SK-N-SH (cell line): ENCODE measurements around the gene TKTL1.

ENCODE experiments used
- EP300 ChIP-seq, 2 experiments: IDR thresholded peaks; 2 replicates each; pipeline versions ENCODE4 v1.4.0 to v1.6.1; 2012; ENCODE audit warnings: borderline replicate concordance in 1 of 2, low read depth in 1 of 2, low read length in 1 of 2
- FOXJ3 ChIP-seq: sonication (generic); formaldehyde crosslinking; IDR thresholded peaks from 2 replicates; pipeline ENCODE4 v1.5.1; 2020; ENCODE audit warnings: mild to moderate bottlenecking, missing genetic modification reagents
- GATA2 ChIP-seq: sonication (generic); formaldehyde crosslinking; IDR thresholded peaks from 2 replicates; pipeline ENCODE4 v1.5.0; 2020; ENCODE audit warnings: mild to moderate bottlenecking, missing genetic modification reagents
- MXI1 ChIP-seq: IDR thresholded peaks from 2 replicates; pipeline ENCODE4 v1.6.1; 2012; ENCODE audit warnings: mild to moderate bottlenecking, low read depth, low read length, improper control_type of control experiment
- RFX5 ChIP-seq: IDR thresholded peaks from 2 replicates; pipeline ENCODE4 v1.6.1; 2012; ENCODE audit warnings: mild to moderate bottlenecking, improper control_type of control experiment, low read length
- TAF1 ChIP-seq: IDR thresholded peaks from 2 replicates; pipeline ENCODE4 v1.6.1; 2012; ENCODE audit warnings: low read depth, mild to moderate bottlenecking, low read length, moderate library complexity, borderline replicate concordance
- TCF12 ChIP-seq: IDR thresholded peaks from 2 replicates; pipeline ENCODE4 v1.4.0; 2012
- TF ChIP-seq, protein P1 (sequence below): fragments of 200-600 bp; sonication (generic); IDR thresholded peaks from 2 replicates; pipeline ENCODE4 v1.6.1; 2017; ENCODE audit warnings: antibody characterized with exemption, mild to moderate bottlenecking, moderate library complexity
- TF ChIP-seq, protein P2 (sequence below): IDR thresholded peaks from 2 replicates; pipeline ENCODE4 v1.4.0; 2012; ENCODE audit warnings: low read depth
- TF ChIP-seq, protein P3 (sequence below): fragments of 150-350 bp; IDR thresholded peaks from 2 replicates; pipeline ENCODE4 v1.6.1; 2017; ENCODE audit warnings: antibody characterized with exemption, low read length, low read depth, borderline replicate concordance

DNA sequence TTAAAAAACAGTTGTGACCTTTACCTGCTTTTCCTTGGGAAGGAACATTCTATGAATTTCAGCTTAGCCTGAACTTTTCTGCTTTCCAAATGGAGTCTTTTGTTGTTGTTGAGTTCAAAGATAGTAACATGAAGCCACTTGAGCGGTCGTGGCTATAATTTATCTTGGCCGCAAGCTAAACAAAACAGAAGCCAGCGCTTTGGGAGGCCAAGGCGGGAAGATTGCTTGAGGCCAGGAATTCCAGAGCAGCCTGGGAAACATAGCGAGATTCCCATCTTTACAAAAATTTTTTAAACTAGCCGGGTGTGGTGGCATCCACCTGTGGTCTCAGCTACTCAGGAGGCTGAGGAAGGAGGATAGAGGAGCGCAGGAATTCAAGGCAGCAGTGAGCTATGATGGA, 29.9 kb downstream of the TKTL1 start:
- TF ChIP-seq, protein P1, sequence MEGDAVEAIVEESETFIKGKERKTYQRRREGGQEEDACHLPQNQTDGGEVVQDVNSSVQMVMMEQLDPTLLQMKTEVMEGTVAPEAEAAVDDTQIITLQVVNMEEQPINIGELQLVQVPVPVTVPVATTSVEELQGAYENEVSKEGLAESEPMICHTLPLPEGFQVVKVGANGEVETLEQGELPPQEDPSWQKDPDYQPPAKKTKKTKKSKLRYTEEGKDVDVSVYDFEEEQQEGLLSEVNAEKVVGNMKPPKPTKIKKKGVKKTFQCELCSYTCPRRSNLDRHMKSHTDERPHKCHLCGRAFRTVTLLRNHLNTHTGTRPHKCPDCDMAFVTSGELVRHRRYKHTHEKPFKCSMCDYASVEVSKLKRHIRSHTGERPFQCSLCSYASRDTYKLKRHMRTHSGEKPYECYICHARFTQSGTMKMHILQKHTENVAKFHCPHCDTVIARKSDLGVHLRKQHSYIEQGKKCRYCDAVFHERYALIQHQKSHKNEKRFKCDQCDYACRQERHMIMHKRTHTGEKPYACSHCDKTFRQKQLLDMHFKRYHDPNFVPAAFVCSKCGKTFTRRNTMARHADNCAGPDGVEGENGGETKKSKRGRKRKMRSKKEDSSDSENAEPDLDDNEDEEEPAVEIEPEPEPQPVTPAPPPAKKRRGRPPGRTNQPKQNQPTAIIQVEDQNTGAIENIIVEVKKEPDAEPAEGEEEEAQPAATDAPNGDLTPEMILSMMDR = no peak
- no peak for TF ChIP-seq FOXJ3
- TF ChIP-seq MXI1 = no peak
- TF ChIP-seq GATA2 (CRISPR knock-in tag) = no peak
- TF ChIP-seq, protein P2, sequence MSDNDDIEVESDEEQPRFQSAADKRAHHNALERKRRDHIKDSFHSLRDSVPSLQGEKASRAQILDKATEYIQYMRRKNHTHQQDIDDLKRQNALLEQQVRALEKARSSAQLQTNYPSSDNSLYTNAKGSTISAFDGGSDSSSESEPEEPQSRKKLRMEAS = no peak
- no peak for TF ChIP-seq EP300 (IDR thresholded peaks at IDR 0.05; ENCODE audit: borderline replicate concordance in 1 of 2, low read depth in 1 of 2, low read length in 1 of 2)
- TF ChIP-seq, protein P3, sequence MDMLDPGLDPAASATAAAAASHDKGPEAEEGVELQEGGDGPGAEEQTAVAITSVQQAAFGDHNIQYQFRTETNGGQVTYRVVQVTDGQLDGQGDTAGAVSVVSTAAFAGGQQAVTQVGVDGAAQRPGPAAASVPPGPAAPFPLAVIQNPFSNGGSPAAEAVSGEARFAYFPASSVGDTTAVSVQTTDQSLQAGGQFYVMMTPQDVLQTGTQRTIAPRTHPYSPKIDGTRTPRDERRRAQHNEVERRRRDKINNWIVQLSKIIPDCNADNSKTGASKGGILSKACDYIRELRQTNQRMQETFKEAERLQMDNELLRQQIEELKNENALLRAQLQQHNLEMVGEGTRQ = no peak
- no peak for TF ChIP-seq RFX5
- no peak for TF ChIP-seq TCF12
- no peak for TF ChIP-seq TAF1
